BLaER1 (cell line): ENCODE measurements around the gene SPDYE9.
A peak's percentile ranks its signal among the peaks of the same experiment; 100 is the strongest.
"Not testable (repeated sequence)": the region's sequence is repeated elsewhere in the genome, so short reads cannot be mapped to it uniquely, and the experiment has no call there.

Experiments
- H3K27ac ChIP-seq: shearing (Covaris generic); formaldehyde crosslinking; 2 replicates; pipeline ENCODE4 v1.8.1; 2022
- H3K27me3 ChIP-seq: shearing (Covaris generic); formaldehyde crosslinking; 2 replicates; pipeline ENCODE4 v1.8.1; 2022
- H3K36me3 ChIP-seq: shearing (Covaris generic); formaldehyde crosslinking; 2 replicates; pipeline ENCODE4 v1.8.1; 2022
- H3K4me1 ChIP-seq: shearing (Covaris generic); formaldehyde crosslinking; 2 replicates; pipeline ENCODE4 v1.8.1; 2022
- H3K4me2 ChIP-seq: shearing (Covaris generic); formaldehyde crosslinking; 2 replicates; pipeline ENCODE4 v1.8.1; 2022
- H3K4me3 ChIP-seq: shearing (Covaris generic); formaldehyde crosslinking; 2 replicates; pipeline ENCODE4 v1.8.1; 2022
- H3K9ac ChIP-seq: shearing (Covaris generic); formaldehyde crosslinking; 2 replicates; pipeline ENCODE4 v1.8.1; 2022
- H3K9me3 ChIP-seq: shearing (Covaris generic); formaldehyde crosslinking; 2 replicates; pipeline ENCODE4 v1.8.1; 2022
- H4K20me1 ChIP-seq: shearing (Covaris generic); formaldehyde crosslinking; 2 replicates; pipeline ENCODE4 v1.8.1; 2022

The SPDYE9 gene, protein sequence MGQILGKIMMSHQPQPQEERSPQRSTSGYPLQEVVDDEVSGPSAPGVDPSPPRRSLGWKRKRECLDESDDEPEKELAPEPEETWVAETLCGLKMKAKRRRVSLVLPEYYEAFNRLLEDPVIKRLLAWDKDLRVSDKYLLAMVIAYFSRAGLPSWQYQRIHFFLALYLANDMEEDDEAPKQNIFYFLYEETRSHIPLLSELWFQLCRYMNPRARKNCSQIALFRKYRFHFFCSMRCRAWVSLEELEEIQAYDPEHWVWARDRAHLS

DNA sequence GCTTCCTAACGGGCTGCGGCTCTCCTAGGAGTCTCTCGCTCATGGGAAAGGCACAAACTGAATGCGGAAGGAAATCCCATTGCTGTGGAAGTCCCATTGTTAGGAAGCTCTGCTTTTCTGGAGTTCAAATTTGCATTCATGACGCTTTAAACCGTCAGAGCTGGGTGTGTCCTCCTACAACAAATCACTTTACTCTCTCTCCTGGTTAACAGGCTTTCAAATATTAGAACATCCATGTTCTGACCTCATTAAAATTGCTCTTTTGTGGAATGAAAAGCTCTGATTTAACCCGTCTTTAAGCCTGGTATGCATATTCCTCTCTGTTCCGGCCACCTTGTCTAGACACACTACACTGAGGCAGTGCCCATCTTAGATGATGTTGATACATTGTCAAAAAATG is at the start of gene SPDYE9:
Gene SPDYE9, minus strand, starts transcription at position 101 of the 400 bp plus-strand sequence. CDS start 1,800 bp downstream, outside the sequence.
- H3K27ac ChIP-seq, H3K9ac ChIP-seq, H3K4me2 ChIP-seq, H3K36me3 ChIP-seq, H3K9me3 ChIP-seq, H3K4me1 ChIP-seq, H3K4me3 ChIP-seq, H4K20me1 ChIP-seq, H3K27me3 ChIP-seq: not testable (repeated sequence)

DNA sequence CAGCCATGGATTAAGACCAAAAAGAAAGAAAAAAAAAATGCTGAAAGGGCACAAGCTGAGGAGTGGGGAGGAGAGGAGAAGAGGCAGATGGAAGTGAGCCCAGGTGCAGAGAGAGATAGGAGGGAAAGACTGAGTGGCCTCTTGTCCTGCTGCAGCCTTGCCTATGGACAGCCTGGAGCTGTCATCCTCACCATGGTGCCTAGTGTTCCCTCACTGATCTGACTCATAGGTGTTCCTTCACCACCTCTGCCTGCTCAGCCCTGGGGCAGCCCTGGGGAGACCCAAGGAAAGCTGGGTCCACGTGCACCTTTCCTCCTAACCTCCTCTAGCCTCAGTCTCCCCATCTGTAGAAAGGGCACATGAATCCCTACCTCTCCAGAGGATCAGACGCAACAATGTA is 49.0 kb upstream of the SPDYE9 start:
- not testable (repeated sequence) for H3K4me2 ChIP-seq, H3K4me3 ChIP-seq, H3K4me1 ChIP-seq, H3K27ac ChIP-seq, H3K9me3 ChIP-seq, H3K36me3 ChIP-seq, H3K27me3 ChIP-seq, H4K20me1 ChIP-seq, H3K9ac ChIP-seq

DNA sequence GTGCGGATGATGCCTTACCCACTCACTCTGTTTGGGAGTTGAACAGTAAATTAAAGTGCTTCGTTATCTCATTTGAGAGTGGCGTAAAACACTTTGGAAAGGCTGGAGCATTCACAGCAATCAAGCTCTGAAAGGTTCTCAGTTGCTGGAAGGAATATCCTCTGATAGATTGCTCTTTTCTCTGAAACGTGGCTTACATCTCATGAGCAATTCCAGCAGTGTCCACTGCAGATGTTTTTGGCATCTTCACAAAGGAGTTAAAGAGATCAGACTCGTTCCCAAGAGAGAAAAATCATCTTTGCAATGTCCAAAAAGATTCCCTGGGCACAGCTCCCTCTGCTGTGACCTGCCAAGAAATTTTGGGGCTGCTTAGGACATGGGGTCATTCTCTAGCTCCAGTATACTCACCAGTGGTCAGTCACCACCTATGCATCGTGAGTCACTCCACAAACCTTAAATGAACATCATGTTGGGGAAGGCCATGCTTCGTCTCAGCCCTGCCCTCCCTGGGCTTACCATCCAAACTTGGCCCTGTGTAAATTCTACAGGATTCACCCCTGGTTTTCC is 46.9 kb upstream of the SPDYE9 start:
- not testable (repeated sequence) for H3K4me1 ChIP-seq, H3K27ac ChIP-seq, H4K20me1 ChIP-seq, H3K36me3 ChIP-seq, H3K9ac ChIP-seq, H3K27me3 ChIP-seq, H3K4me2 ChIP-seq, H3K9me3 ChIP-seq, H3K4me3 ChIP-seq

DNA sequence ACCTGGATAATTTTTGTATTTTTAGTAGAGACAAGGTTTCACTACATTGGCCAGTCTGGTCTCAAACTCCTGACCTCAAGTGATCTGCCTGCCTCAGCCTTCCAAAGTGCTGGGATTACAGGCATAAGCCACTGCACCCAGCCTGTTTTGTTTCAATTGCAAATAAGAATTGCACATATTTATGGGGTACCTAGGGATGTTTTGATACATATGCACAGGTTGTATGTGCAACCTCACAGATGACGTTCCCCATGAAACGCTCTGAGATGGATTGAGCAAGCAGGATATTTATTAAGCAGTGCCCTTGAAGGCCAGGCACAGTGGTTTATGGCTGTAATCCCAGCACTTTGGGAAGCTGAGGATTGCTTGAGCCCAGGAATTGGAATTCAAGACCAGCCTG is 44.8 kb upstream of the SPDYE9 start:
- not testable (repeated sequence) for H3K9me3 ChIP-seq, H3K36me3 ChIP-seq, H3K4me1 ChIP-seq, H4K20me1 ChIP-seq, H3K4me2 ChIP-seq, H3K27me3 ChIP-seq, H3K4me3 ChIP-seq, H3K9ac ChIP-seq, H3K27ac ChIP-seq

DNA sequence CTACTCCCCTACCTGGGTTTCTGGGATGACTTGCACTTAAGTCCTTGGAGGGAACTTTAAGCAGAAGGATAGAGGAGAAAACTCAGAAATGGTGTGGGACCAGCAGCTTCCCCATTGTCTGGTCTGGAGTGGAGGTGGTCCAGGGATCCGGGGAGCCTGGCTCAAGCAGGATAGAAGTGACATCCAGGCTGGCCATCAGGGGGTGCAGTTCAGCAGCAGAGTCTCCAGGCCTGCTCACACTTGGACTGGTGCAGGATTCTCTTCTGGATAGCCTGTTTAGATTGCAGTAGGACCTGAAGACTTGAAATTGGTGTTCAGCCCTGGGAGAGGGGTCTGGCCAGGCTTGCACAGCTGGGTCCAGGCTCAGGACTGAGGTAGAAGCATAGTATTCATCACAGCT is 38.3 kb upstream of the SPDYE9 start:
- not testable (repeated sequence) for H3K9ac ChIP-seq, H3K27ac ChIP-seq, H3K27me3 ChIP-seq, H4K20me1 ChIP-seq, H3K36me3 ChIP-seq, H3K9me3 ChIP-seq, H3K4me3 ChIP-seq, H3K4me1 ChIP-seq, H3K4me2 ChIP-seq

DNA sequence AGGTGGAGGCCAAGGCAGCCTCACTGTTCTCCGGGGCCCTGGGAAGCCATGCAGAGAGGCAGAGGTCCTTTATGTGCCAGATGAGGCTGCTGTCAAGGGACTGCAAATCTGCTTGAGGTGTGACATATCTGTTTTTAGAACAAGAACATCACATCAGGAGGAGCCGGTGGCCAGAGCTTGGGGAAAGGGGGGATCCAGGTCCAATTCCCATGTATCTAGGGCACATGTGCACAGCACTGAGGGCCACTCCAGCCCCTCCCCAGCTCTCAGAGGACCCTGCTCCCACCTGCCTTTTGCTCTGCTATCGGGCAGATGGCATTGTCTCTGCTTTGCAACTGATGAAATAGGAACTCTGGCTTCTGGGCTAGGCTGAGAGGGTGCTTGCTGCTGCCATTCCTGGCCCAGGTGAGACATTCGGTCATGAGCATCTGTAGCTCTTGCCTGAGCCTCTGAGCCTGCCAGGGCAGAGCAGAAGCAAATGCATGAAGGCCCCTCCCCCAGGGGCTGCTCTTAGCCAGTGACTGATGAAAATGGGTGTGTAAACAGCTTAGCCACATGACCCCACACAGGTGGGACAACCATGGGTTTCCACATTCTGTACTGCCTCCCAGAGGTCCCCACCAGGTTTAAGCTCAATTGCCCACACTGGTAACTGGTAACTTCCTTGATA is 37.1 kb upstream of the SPDYE9 start:
- H3K4me2 ChIP-seq: peak overlapping the region; percentile 40
- H3K9ac ChIP-seq, H4K20me1 ChIP-seq, H3K27me3 ChIP-seq, H3K4me1 ChIP-seq, H3K9me3 ChIP-seq, H3K36me3 ChIP-seq, H3K4me3 ChIP-seq, H3K27ac ChIP-seq: not testable (repeated sequence)

DNA sequence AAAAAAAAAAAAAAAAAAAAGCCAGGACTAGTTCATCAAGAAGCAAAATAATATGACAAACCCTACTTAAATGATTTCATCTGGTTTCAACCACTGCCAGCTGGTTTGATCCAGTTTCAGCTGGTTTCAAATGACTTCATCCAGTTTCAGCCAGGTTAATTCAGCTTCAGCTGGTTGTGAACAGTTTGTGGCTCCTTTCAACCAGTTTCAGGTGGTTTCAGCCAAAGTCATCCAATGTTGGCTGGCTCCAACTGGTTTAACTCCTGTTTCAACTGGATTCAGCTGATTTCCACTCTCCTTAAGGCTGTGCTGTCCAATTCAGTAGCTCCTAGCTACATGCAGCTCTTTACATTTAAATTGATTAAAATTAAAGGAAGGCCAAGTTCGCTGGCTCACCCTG is 32.3 kb upstream of the SPDYE9 start:
- not testable (repeated sequence) for H3K4me1 ChIP-seq, H3K4me2 ChIP-seq, H3K9me3 ChIP-seq, H3K27ac ChIP-seq, H3K27me3 ChIP-seq, H3K4me3 ChIP-seq, H3K9ac ChIP-seq, H4K20me1 ChIP-seq, H3K36me3 ChIP-seq

DNA sequence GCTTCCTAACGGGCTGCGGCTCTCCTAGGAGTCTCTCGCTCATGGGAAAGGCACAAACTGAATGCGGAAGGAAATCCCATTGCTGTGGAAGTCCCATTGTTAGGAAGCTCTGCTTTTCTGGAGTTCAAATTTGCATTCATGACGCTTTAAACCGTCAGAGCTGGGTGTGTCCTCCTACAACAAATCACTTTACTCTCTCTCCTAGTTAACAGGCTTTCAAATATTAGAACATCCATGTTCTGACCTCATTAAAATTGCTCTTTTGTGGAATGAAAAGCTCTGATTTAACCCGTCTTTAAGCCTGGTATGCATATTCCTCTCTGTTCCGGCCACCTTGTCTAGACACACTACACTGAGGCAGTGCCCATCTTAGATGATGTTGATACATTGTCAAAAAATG is 28.0 kb downstream of the SPDYE9 start, which contains the start of gene SPDYE11:
Gene SPDYE11, minus strand, starts transcription at position 101 of the 400 bp plus-strand sequence. CDS start 1,800 bp downstream, outside the sequence.
- H3K4me1 ChIP-seq, H3K4me3 ChIP-seq, H3K9ac ChIP-seq, H4K20me1 ChIP-seq, H3K27ac ChIP-seq, H3K36me3 ChIP-seq, H3K27me3 ChIP-seq, H3K4me2 ChIP-seq, H3K9me3 ChIP-seq: not testable (repeated sequence)

DNA sequence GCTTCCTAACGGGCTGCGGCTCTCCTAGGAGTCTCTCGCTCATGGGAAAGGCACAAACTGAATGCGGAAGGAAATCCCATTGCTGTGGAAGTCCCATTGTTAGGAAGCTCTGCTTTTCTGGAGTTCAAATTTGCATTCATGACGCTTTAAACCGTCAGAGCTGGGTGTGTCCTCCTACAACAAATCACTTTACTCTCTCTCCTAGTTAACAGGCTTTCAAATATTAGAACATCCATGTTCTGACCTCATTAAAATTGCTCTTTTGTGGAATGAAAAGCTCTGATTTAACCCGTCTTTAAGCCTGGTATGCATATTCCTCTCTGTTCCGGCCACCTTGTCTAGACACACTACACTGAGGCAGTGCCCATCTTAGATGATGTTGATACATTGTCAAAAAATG is 56.2 kb downstream of the SPDYE9 start, which contains the start of gene SPDYE8:
Gene SPDYE8, minus strand, starts transcription at position 101 of the 400 bp plus-strand sequence. CDS start 1,800 bp downstream, outside the sequence.
- not testable (repeated sequence) for H3K4me3 ChIP-seq, H3K9ac ChIP-seq, H4K20me1 ChIP-seq, H3K27me3 ChIP-seq, H3K36me3 ChIP-seq, H3K9me3 ChIP-seq, H3K4me1 ChIP-seq, H3K4me2 ChIP-seq, H3K27ac ChIP-seq
